Body of pancreas (tissue), 4 donors: ENCODE measurements around the gene AFF2. TPM values are rescaled to one million over a fixed set of nuclear protein-coding genes. Genes with fewer than 3 reads are reported as not detected.

Source experiments
- ATAC-seq: fragments of 150-250 bp; one replicate; pipeline ENCODE4 v1.9.1; 2016
- DNase-seq, 4 donors: peaks; one replicate each; pipeline ENCODE4 v3.0.0-alpha.2; 2019
- H3K27ac ChIP-seq, 4 donors: fragments of 200-600 bp; sonication (generic); 1 replicate in 3 of 4; 2 replicates in 1 of 4; pipeline versions ENCODE4 v1.5.1 to v1.6.1; 2016 to 2019; ENCODE audit warnings: mild to moderate bottlenecking in 1 of 4, mixed read lengths in 1 of 4, moderate library complexity in 1 of 4
- H3K27me3 ChIP-seq, 2 donors: fragments of 200-600 bp; sonication (generic); one replicate each; pipeline ENCODE4 v1.6.0; 2016; ENCODE audit warnings: mild to moderate bottlenecking in 1 of 2
- H3K36me3 ChIP-seq, 2 donors: fragments of 200-600 bp; sonication (generic); replicated peaks in 1 of 2; 2 replicates each; pipeline ENCODE4 v1.5.1; 2016; ENCODE audit warnings: low read depth in 2 of 2; ENCODE audit not compliant: insufficient read depth in 1 of 2
- H3K4me1 ChIP-seq: fragments of 200-600 bp; sonication (generic); one replicate; pipeline ENCODE4 v1.6.0; 2016
- H3K4me3 ChIP-seq, 2 donors: fragments of 200-600 bp; sonication (generic); 1 replicate in 1 of 2; 2 replicates in 1 of 2; pipeline ENCODE4 v1.5.1; 2016 to 2019
- H3K9me3 ChIP-seq, 3 donors: fragments of 200-600 bp; sonication (generic); 1 replicate in 2 of 3; 2 replicates in 1 of 3; pipeline ENCODE4 v1.5.1; 2016
- POLR2A ChIP-seq, 3 donors: fragments of 450-650 bp; IDR thresholded peaks; one replicate each; pipeline ENCODE4 v1.6.1; 2016; ENCODE audit warnings: antibody characterized with exemption in 3 of 3, mild to moderate bottlenecking in 2 of 3
- WGBS, 2 donors: methylation state at CpG; one replicate each; pipeline ENCODE4 v1.1.5; 2017; 5-methylcytosine and 5-hydroxymethylcytosine counted together
- intact Hi-C: fragments of 100-400 bp; cut with DNase I; formaldehyde crosslinking; loops from one replicate; pipeline ENCODE4 v1.15.1; 2023
- total RNA-seq, 2 donors: library from RNA; depleted of rRNA; stranded (reverse); fragments of >200 nt; gene quantifications; one replicate each; pipeline ENCODE4 v1.1.0, GENCODE V29; 2016
- TF ChIP-seq, protein P1 (sequence below), 7 experiments: fragments of 450-650 bp in 4 of 7; fragments of 200-600 bp in 3 of 7; sonication (generic) in 3 of 7; IDR thresholded peaks; one replicate each; pipeline ENCODE4 v1.5.1; 2016 to 2019; ENCODE audit warnings: antibody characterized with exemption in 7 of 7

AFF2 gene
- total RNA-seq, 2 donors from 2014 or later: 0.99 to 2.1 TPM

DNA sequence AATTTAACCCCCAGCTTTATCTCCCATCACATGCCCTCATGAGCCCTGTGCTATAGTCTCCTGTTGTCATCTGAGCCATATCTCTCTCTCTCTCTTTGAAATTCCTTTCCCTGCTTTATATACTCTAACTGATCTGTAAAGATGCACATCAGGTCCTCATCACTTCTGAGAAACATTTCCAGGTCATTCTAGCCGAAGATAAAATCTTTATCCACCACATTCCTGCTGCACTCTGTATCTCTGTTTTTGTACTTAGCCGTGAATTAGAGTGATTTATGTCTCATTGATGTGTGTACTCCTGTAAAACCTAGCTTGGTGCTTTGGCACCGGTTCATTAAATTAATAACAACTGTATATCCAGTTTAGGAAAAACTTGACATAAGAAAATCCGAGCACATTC is 113.2 kb downstream of the AFF2 start:
- Histone ChIP-seq H3K27ac (no peak overlapping the region), H3K27me3 (no peaks in the 10 kb centered on the region), H3K4me3 (no peak overlapping the region), H3K9me3 (no peaks in the 10 kb centered on the region), H3K4me1 (peaks cover 6% of the 10 kb centered on the region), H3K36me3 (no peaks in the 10 kb centered on the region)
- TF ChIP-seq, protein P1, sequence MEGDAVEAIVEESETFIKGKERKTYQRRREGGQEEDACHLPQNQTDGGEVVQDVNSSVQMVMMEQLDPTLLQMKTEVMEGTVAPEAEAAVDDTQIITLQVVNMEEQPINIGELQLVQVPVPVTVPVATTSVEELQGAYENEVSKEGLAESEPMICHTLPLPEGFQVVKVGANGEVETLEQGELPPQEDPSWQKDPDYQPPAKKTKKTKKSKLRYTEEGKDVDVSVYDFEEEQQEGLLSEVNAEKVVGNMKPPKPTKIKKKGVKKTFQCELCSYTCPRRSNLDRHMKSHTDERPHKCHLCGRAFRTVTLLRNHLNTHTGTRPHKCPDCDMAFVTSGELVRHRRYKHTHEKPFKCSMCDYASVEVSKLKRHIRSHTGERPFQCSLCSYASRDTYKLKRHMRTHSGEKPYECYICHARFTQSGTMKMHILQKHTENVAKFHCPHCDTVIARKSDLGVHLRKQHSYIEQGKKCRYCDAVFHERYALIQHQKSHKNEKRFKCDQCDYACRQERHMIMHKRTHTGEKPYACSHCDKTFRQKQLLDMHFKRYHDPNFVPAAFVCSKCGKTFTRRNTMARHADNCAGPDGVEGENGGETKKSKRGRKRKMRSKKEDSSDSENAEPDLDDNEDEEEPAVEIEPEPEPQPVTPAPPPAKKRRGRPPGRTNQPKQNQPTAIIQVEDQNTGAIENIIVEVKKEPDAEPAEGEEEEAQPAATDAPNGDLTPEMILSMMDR (IDR thresholded peaks at IDR 0.05): no peak
- no peak for TF ChIP-seq POLR2A (IDR thresholded peaks at IDR 0.05)
- WGBS, 2 donors: 52 to 59% methylated on average over 4 of the region's 4 CpGs
- ATAC-seq: no peak
- intact Hi-C loops: no loop called here
- no peak for DNase-seq

DNA sequence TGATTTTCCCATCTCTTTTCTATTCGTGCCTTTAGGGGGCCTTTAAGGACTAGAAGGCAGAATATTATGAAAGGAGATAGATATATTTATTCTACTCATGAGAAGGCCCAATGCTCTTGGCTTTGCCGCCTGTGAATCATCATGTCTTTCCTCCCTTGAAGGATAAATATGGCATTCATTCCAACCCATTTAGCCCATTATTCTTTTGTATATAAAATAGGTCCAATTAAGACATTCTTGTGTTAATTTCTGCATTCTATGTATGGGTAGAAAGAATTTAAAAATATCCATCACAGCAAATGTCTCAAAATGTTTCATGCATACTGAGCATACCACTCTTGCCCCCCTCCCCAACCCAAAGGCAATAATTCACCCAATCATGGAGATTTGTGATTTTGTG is 115.1 kb downstream of the AFF2 start:
- 73 to 87% methylated on average over 2 of the region's 2 CpGs for WGBS, 2 donors
- ATAC-seq: no peak

DNA sequence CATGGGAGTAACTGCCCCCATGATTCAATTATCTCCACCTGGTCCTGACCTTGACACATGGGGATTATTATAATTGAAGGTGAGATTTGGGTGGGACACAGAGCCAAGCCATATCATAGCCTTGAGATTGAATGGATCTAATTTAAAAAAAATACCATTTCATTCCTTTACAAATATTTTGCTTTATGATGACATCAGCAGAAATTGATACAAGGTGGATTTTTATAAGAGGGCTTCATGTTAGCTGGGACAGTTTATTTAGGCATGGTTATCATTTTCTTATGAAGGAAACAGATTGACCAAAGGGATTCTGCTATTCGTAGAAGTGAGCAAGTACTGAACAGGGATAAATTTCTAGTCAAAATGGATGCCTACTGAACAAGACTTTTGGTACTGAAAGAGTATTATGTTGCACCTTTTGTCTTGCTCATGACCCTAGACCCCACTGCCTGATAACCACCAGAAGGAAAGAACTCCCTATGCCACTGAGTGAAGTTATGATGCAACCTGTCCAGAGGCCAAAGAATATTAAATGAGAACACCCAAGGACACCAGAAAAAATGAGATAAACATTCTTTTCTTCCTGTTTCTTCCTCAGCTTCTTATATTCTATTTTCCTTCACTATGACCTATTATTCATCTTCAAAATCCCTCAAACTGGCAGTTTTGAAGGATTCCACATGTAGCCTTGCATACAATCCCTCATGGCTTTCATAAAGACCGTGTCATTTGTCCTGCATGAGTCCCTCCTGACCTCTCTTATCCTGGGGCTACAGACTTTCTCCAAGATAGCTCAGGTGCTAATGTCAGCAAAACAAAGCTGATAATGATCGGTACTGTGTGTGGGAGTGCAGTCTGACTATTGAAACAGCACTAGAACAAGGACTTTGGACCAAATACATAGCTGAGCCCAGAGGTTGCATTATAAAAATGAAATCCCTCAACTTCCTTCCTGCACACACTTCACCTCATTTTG is 118.3 kb downstream of the AFF2 start:
- no peak overlapping the region for H3K4me3 ChIP-seq
- H3K36me3 ChIP-seq: no peaks in the 10 kb centered on the region
- H3K27me3 ChIP-seq: no peaks in the 10 kb centered on the region
- no peak for DNase-seq
- H3K4me1 ChIP-seq: no peaks in the 10 kb centered on the region
- intact Hi-C loops: no loop called here
- whole genome bisulfite sequencing, 2 donors: 30 to 48% methylated on average over 3 of the region's 3 CpGs
- H3K27ac ChIP-seq: no peak overlapping the region
- H3K9me3 ChIP-seq: no peaks in the 10 kb centered on the region
- TF ChIP-seq POLR2A (IDR thresholded peaks at IDR 0.05): no peak
- TF ChIP-seq, protein P1 (IDR thresholded peaks at IDR 0.05): no peak
- ATAC-seq: no peak

More for the DNA sequence above, 115.1 kb downstream of the AFF2 start:
- H3K27me3 ChIP-seq: no peaks in the 10 kb centered on the region
- no peaks in the 10 kb centered on the region for H3K36me3 ChIP-seq
- DNase-seq: no peak
- H3K27ac ChIP-seq: no peak overlapping the region
- no peak overlapping the region for H3K4me3 ChIP-seq
- H3K4me1 ChIP-seq: peaks cover 6% of the 10 kb centered on the region
- TF ChIP-seq POLR2A (IDR thresholded peaks at IDR 0.05): no peak
- TF ChIP-seq, protein P1 (IDR thresholded peaks at IDR 0.05): no peak
- H3K9me3 ChIP-seq: no peaks in the 10 kb centered on the region
- intact Hi-C loops: no loop called here

DNA sequence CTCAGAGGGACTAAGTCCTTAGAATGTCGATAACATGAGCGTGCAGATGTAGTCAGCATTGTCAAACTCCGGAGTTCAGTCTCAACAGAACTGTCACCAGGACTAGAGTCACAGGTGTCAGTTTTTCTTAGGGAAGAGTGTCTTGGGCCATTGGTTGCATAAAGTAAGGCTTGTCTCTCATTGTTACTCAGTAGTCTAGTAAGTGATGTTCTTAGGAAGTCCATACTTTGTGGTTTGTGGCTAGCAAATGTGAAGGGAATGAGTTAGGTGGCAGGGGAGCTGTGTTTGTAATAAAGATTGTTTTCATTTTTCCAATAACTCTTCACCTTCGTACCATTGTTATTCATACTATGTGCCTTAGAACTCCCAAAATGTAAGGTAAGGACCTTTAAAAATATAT is 119.6 kb downstream of the AFF2 start:
- TF ChIP-seq, protein P1 (IDR thresholded peaks at IDR 0.05): no peak
- TF ChIP-seq POLR2A (IDR thresholded peaks at IDR 0.05): no peak
- no peaks in the 10 kb centered on the region for H3K36me3 ChIP-seq
- no peaks in the 10 kb centered on the region for H3K9me3 ChIP-seq
- ATAC-seq (no peak), DNase-seq (no peak)
- WGBS, 2 donors: 84 to 88% methylated on average over 4 of the region's 4 CpGs
- H3K27ac ChIP-seq: no peak overlapping the region
- no peaks in the 10 kb centered on the region for H3K4me1 ChIP-seq
- H3K27me3 ChIP-seq: no peaks in the 10 kb centered on the region
- intact Hi-C loops: no loop called here
- no peak overlapping the region for H3K4me3 ChIP-seq
